Activated CD4-positive, alpha-beta T cell treated with anti-CD3 and anti-CD28 coated beads, Interleukin-2, amount 10 ng/mL, durations not matched to agents 7 days and 5 days (primary cell): ENCODE measurements around the gene IL12RB1. TPM values are rescaled to one million over a fixed set of nuclear protein-coding genes. Genes with fewer than 3 reads are reported as not detected.

ENCODE experiments used
- CTCF ChIA-PET: fragments of 350-600 bp; sonication (Branson Sonifier 250); formaldehyde crosslinking; loops from one replicate; lab custom pipeline; 2021; ENCODE audit warnings: antibody characterized with exemption; lab: Charles Lee
- POLR2A ChIA-PET: fragments of 350-600 bp; sonication (Branson Sonifier 250); formaldehyde crosslinking; loops from one replicate; lab custom pipeline; 2021; ENCODE audit warnings: antibody characterized with exemption; lab: Charles Lee
- DNase-seq: peaks from one replicate; pipeline ENCODE4 v3.0.0-alpha.2; 2020
- H3K27ac Mint-ChIP-seq: one replicate; pipeline ENCODE4 v1.8.0; 2021; ENCODE audit warnings: mild to moderate bottlenecking, moderate library complexity, mixed read lengths
- H3K27me3 Mint-ChIP-seq: one replicate; pipeline ENCODE4 v1.8.0; 2021; ENCODE audit warnings: mixed read lengths
- H3K36me3 Mint-ChIP-seq: one replicate; pipeline ENCODE4 v1.8.0; 2021; ENCODE audit warnings: low read depth, mixed read lengths
- H3K4me1 Mint-ChIP-seq: one replicate; pipeline ENCODE4 v1.8.0; 2021; ENCODE audit warnings: mixed read lengths
- H3K4me3 Mint-ChIP-seq: one replicate; pipeline ENCODE4 v1.8.0; 2021; ENCODE audit warnings: mild to moderate bottlenecking, moderate library complexity, mixed read lengths
- H3K9me3 Mint-ChIP-seq: one replicate; pipeline ENCODE4 v1.8.0; 2021; ENCODE audit warnings: mixed read lengths
- total RNA-seq, 2 experiments: library from RNA; stranded (reverse); gene quantifications; one replicate each; pipeline ENCODE4 v1.2.3, GENCODE V29; 2021

Gene IL12RB1
- total RNA-seq, 2 experiments from 2014 or later = 81.8 to 86.8 TPM

DNA sequence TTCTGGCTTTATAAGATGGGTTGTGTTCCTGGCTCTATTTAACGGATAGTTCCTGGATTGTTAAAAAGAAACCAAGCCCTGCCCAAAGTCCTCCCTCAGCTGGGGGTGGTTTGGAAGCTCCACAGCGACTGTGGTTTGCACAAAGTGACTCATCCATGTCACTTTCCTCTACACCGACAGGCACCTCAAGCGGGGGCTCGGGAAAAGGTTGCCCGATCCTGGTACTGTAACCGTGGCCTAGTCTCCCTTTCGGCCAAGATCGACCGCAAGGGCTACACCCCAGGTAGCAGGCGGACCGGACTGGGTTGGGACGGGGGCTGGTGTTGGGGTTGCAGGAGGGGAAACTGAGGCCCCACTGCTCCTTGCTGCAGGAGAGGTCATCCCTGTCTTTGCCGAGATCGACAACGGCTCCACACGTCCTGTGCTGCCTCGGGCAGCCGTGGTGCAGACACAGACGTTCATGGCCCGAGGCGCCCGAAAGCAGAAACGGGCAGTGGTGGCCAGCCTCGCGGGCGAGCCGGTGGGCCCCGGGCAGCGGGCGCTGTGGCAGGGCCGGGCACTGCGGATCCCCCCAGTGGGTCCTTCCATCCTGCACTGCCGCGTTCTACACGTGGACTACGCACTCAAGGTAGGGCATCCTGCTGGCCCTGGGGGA, 77.2 kb downstream of the IL12RB1 start:
- ChIA-PET CTCF (interaction anchor here (1.5 to 5.4 kb wide), 2 partner anchors 13 to 50 kb away, joined by 3 to 83 read pairs; no protein-coding TSS in a partner anchor), POLR2A (no interaction called here)
- Mint-ChIP-seq H3K4me1 (peaks cover 54% of the 10 kb centered on the region), H3K4me3 (peak overlapping the region; percentile 72), H3K27ac (no peak overlapping the region), H3K9me3 (no peaks in the 10 kb centered on the region), H3K27me3 (no peaks in the 10 kb centered on the region), H3K36me3 (peaks cover 59% of the 10 kb centered on the region)
- DNase-seq = no peak

Other genes starting within 250 kb of the IL12RB1 start
- 100 to 1,000 TPM; 172 to 176 TPM for gene JAK3, start 239.0 kb downstream of the IL12RB1 start, total RNA-seq
- 1,000 to 10,000 TPM; 2,216 to 2,434 TPM for gene RPL18A, start 227.0 kb downstream of the IL12RB1 start, total RNA-seq
- 1 to 10 TPM; 1.7 to 2.2 TPM for gene SLC5A5, start 215.0 kb downstream of the IL12RB1 start, total RNA-seq
- gene CCDC124, start 153.9 kb downstream of the IL12RB1 start, total RNA-seq = 10 to 100 TPM; 59.2 to 64.7 TPM
- not detected for gene KCNN1, start 119.8 kb downstream of the IL12RB1 start, total RNA-seq
- gene ARRDC2, start 78.8 kb downstream of the IL12RB1 start, total RNA-seq = 10 to 100 TPM; 40.1 to 51.1 TPM
- 10 to 100 TPM; 31.0 to 35.8 TPM for gene MAST3, start 10.8 kb upstream of the IL12RB1 start, total RNA-seq
- gene PIK3R2, start 66.2 kb upstream of the IL12RB1 start, total RNA-seq = 10 to 100 TPM; 12.6 to 13.1 TPM
- 10 to 100 TPM; 54.1 to 58.9 TPM for gene IFI30, start 86.9 kb upstream of the IL12RB1 start, total RNA-seq
- 1 to 10 TPM; 6.1 to 6.5 TPM for gene MPV17L2, start 106.3 kb upstream of the IL12RB1 start, total RNA-seq
- 1 to 10 TPM; 4.0 to 5.2 TPM for gene RAB3A, start 117.1 kb upstream of the IL12RB1 start, total RNA-seq
- under 1 TPM in 1 of 2 experiments, not detected in 1; 0.15 TPM for gene PDE4C, start 139.5 kb upstream of the IL12RB1 start, total RNA-seq
- gene IQCN, start 187.5 kb upstream of the IL12RB1 start, total RNA-seq = 1 to 10 TPM; 6.3 to 7.2 TPM
- gene JUND, start 194.7 kb upstream of the IL12RB1 start, total RNA-seq = 100 to 1,000 TPM; 343 to 347 TPM
- 100 to 1,000 TPM; 156 to 181 TPM for gene LSM4, start 236.1 kb upstream of the IL12RB1 start, total RNA-seq